ENCODE measurements around the gene GAK. TPM values are rescaled to one million over a fixed set of nuclear protein-coding genes. Genes with fewer than 3 reads are reported as not detected.

GAK gene
- total RNA-seq, 4 donors from 2014 or later, result 230 to 882 (median 305) TPM

GRCh38 chr4:854356-854755 lies 77.8 kb downstream of the GAK start:
- 91% methylated on average over 11 of the region's 11 CpGs; no CpG with 5 or more reads in 1 of the 2 donors for whole genome bisulfite sequencing, 2 donors (ENCODE audit: low coverage in 1 of 2)
- intact Hi-C loops (cut with DNase I; ENCODE audit: low total_unique reads), result no loop called here
- no peak overlapping the region for H3K4me3 ChIP-seq
- no peak overlapping the region for H3K27ac ChIP-seq
- no peaks in the 10 kb centered on the region for H3K4me1 ChIP-seq
- no peak for DNase-seq
- TF ChIP-seq EP300 (IDR thresholded peaks at IDR 0.05; ENCODE audit: low read depth) (no peak), POLR2AphosphoS5 (IDR thresholded peaks at IDR 0.05) (no peak), CTCF (IDR thresholded peaks at IDR 0.05) (no peak), POLR2A (IDR thresholded peaks at IDR 0.05) (no peak)
- H3K27me3 ChIP-seq, result no peaks in the 10 kb centered on the region
- in situ Hi-C loops (cut with MboI; ENCODE audit: low pct_ligation_motif_present in 1 of 4, low pct_unique_long_range_greater_than_20kb in 1 of 4, low sequenced_read_pairs in 3 of 4), result no loop called here
- H3K9me3 ChIP-seq, result no peaks in the 10 kb centered on the region
- H3K36me3 ChIP-seq, result peaks cover 0 to 50% (median 23%) of the 10 kb centered on the region in 4 donors

- in situ Hi-C loops (cut with MboI; ENCODE audit: low pct_ligation_motif_present in 1 of 4, low pct_unique_long_range_greater_than_20kb in 1 of 4, low sequenced_read_pairs in 3 of 4), result no loop called here
- intact Hi-C loops (cut with DNase I; ENCODE audit: low total_unique reads), result no loop called here
- no peak overlapping the region for H3K4me3 ChIP-seq
- H3K36me3 ChIP-seq, result peaks cover 0 to 45% (median 18%) of the 10 kb centered on the region in 4 donors
- H3K27ac ChIP-seq, result no peak overlapping the region
- 93 to 98% methylated on average over 13 to 33 of the region's 33 CpGs for WGBS, 2 donors (ENCODE audit: low coverage in 1 of 2)
- no peaks in the 10 kb centered on the region for H3K4me1 ChIP-seq
- no peaks in the 10 kb centered on the region for H3K27me3 ChIP-seq
- no peaks in the 10 kb centered on the region for H3K9me3 ChIP-seq
- no peak for TF ChIP-seq POLR2A (IDR thresholded peaks at IDR 0.05)
- no peak for TF ChIP-seq CTCF (IDR thresholded peaks at IDR 0.05)
- DNase-seq, result no peak
These were observed 78.7 kb downstream of the GAK start for GRCh38 chr4:853416-853781.

- in situ Hi-C loops (cut with MboI; ENCODE audit: low pct_ligation_motif_present in 1 of 4, low pct_unique_long_range_greater_than_20kb in 1 of 4, low sequenced_read_pairs in 3 of 4), result no loop called here
- no peak for TF ChIP-seq EP300 (IDR thresholded peaks at IDR 0.05; ENCODE audit: low read depth)
- TF ChIP-seq CTCF (IDR thresholded peaks at IDR 0.05), result no peak
- no peak for TF ChIP-seq POLR2AphosphoS5 (IDR thresholded peaks at IDR 0.05)
- no peak for TF ChIP-seq POLR2A (IDR thresholded peaks at IDR 0.05)
- Histone ChIP-seq H3K4me3 (no peak overlapping the region), H3K4me1 (no peaks in the 10 kb centered on the region), H3K36me3 (peaks cover 0 to 31% (median 9%) of the 10 kb centered on the region in 4 donors), H3K27ac (no peak overlapping the region), H3K27me3 (no peaks in the 10 kb centered on the region), H3K9me3 (no peaks in the 10 kb centered on the region)
- no peak for DNase-seq
- intact Hi-C loops (cut with DNase I; ENCODE audit: low total_unique reads), result no loop called here
- WGBS, 2 donors (ENCODE audit: low coverage in 1 of 2), result 94% methylated on average over 27 of the region's 33 CpGs; no CpG with 5 or more reads in 1 of the 2 donors
These were observed 80.2 kb downstream of the GAK start for GRCh38 chr4:851701-852430.

- DNase-seq, result no peak
- in situ Hi-C loops (cut with MboI; ENCODE audit: low pct_ligation_motif_present in 1 of 4, low pct_unique_long_range_greater_than_20kb in 1 of 4, low sequenced_read_pairs in 3 of 4) (no loop called here), intact Hi-C loops (cut with DNase I; ENCODE audit: low total_unique reads) (no loop called here)
- 84% methylated on average over 18 of the region's 18 CpGs; no CpG with 5 or more reads in 1 of the 2 donors for WGBS, 2 donors (ENCODE audit: low coverage in 1 of 2)
- no peaks in the 10 kb centered on the region for H3K4me1 ChIP-seq
- no peak for TF ChIP-seq POLR2AphosphoS5 (IDR thresholded peaks at IDR 0.05)
- no peak for TF ChIP-seq POLR2A (IDR thresholded peaks at IDR 0.05)
- TF ChIP-seq EP300 (IDR thresholded peaks at IDR 0.05; ENCODE audit: low read depth), result no peak
- TF ChIP-seq CTCF (IDR thresholded peaks at IDR 0.05), result no peak
- H3K9me3 ChIP-seq, result no peaks in the 10 kb centered on the region
- H3K27me3 ChIP-seq, result no peaks in the 10 kb centered on the region
- H3K36me3 ChIP-seq, result peaks cover 0 to 31% (median 9%) of the 10 kb centered on the region in 4 donors
- H3K27ac ChIP-seq, result no peak overlapping the region
- H3K4me3 ChIP-seq, result no peak overlapping the region
These were observed 81.7 kb downstream of the GAK start for GRCh38 chr4:850323-850945.

All from transverse colon (tissue), 4 donors.